Bronchial epithelial cell (primary cell): ENCODE measurements around the gene KCNJ12. TPM values are rescaled to one million over a fixed set of nuclear protein-coding genes. Genes with fewer than 3 reads are reported as not detected.

Experiments
- DNase-seq: peaks from one replicate; pipeline ENCODE4 v3.0.0-alpha.2; 2010; ENCODE audit warnings: low read depth
- FAIRE-seq: peaks from 2 replicates; lab custom pipeline; 2011; peaks lifted over from hg19 to GRCh38; lab: Jason Lieb, UNC
- H3K27me3 ChIP-seq: 2 replicates; pipeline ENCODE4 v1.5.1; 2011; ENCODE audit warnings: low read length; ENCODE audit not compliant: control insufficient read depth, insufficient read depth
- H3K36me3 ChIP-seq: 2 replicates; pipeline ENCODE4 v1.5.1; 2011; ENCODE audit warnings: low read length; ENCODE audit not compliant: control insufficient read depth, insufficient read depth
- H3K4me3 ChIP-seq: 2 replicates; pipeline ENCODE4 v1.5.1; 2011; ENCODE audit warnings: mild to moderate bottlenecking, low read depth, low read length, control low read depth
- total RNA-seq: library from RNA; depleted of rRNA; stranded (reverse); fragments of >200 nt; gene quantifications from 2 replicates; pipeline ENCODE4 v1.2.1, GENCODE V29; 2014
- TF ChIP-seq, protein P1 (sequence below): IDR thresholded peaks from 2 replicates; pipeline ENCODE4 v1.5.1; 2011; ENCODE audit warnings: mild to moderate bottlenecking, moderate library complexity, low read length, control low read depth, inconsistent platforms; ENCODE audit not compliant: insufficient read depth, severe bottlenecking

KCNJ12 gene
- total RNA-seq, 1 donor from 2014 or later: under 0.01 TPM

DNA sequence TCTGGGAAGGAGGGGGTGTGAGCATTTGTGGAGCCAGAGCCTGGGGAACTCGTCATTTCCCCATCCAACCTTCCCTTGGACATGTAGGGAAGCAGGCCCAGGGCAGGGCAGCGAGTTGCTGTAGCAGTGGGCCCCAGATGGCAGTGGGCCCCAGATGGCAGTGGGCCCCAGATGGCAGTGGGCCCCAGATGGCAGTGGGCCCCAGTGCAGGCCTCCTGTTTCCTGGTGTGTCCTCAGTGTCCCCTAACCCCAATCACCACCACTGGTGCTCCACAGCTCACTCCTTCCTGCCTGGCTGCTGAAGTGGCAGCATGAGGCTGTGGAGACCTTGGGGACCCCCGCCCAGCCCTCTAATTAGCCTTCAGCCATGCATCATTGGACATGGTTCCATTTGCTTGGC lies 4.5 kb downstream of the KCNJ12 start:
- Histone ChIP-seq H3K4me3 (no peak overlapping the region), H3K27me3 (peaks cover 20% of the 10 kb centered on the region), H3K36me3 (no peaks in the 10 kb centered on the region)
- FAIRE-seq: no peak
- TF ChIP-seq, protein P1, sequence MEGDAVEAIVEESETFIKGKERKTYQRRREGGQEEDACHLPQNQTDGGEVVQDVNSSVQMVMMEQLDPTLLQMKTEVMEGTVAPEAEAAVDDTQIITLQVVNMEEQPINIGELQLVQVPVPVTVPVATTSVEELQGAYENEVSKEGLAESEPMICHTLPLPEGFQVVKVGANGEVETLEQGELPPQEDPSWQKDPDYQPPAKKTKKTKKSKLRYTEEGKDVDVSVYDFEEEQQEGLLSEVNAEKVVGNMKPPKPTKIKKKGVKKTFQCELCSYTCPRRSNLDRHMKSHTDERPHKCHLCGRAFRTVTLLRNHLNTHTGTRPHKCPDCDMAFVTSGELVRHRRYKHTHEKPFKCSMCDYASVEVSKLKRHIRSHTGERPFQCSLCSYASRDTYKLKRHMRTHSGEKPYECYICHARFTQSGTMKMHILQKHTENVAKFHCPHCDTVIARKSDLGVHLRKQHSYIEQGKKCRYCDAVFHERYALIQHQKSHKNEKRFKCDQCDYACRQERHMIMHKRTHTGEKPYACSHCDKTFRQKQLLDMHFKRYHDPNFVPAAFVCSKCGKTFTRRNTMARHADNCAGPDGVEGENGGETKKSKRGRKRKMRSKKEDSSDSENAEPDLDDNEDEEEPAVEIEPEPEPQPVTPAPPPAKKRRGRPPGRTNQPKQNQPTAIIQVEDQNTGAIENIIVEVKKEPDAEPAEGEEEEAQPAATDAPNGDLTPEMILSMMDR: no peak
- DNase-seq: no peak

DNA sequence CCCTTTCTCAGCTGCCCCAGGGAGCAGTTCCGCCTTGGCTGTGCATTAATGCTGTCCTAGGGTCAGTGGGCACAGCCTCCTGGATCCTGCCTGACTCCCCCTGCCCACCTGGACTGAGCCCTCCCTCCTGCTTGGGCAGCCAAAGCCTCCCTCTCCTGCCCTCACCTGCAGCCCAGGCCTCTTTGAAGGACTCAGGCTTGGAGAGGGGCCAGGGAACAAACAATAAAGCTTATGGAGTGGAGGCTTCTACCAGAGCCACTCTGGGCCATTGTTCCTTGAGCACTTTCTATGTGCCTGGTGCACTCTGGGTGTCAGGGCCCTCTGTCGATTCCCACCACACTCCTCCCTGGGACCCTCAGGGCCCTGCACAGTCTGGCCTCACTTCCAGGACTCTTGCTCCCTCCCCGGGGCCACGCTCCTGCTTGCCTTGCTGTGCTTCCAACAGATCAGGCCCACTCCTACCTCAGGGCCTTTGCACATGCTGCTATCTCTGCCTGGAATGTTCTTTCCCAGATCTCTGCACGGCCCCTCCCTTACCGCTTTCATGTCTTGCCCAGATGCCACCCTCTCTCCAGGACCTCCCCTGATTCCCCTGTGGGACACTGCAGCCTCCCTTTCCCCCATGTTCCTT lies 5.0 kb downstream of the KCNJ12 start:
- no peak for FAIRE-seq
- Histone ChIP-seq H3K4me3 (no peak overlapping the region), H3K36me3 (no peaks in the 10 kb centered on the region), H3K27me3 (peaks cover 19% of the 10 kb centered on the region)
- no peak for DNase-seq
- TF ChIP-seq, protein P1: no peak

DNA sequence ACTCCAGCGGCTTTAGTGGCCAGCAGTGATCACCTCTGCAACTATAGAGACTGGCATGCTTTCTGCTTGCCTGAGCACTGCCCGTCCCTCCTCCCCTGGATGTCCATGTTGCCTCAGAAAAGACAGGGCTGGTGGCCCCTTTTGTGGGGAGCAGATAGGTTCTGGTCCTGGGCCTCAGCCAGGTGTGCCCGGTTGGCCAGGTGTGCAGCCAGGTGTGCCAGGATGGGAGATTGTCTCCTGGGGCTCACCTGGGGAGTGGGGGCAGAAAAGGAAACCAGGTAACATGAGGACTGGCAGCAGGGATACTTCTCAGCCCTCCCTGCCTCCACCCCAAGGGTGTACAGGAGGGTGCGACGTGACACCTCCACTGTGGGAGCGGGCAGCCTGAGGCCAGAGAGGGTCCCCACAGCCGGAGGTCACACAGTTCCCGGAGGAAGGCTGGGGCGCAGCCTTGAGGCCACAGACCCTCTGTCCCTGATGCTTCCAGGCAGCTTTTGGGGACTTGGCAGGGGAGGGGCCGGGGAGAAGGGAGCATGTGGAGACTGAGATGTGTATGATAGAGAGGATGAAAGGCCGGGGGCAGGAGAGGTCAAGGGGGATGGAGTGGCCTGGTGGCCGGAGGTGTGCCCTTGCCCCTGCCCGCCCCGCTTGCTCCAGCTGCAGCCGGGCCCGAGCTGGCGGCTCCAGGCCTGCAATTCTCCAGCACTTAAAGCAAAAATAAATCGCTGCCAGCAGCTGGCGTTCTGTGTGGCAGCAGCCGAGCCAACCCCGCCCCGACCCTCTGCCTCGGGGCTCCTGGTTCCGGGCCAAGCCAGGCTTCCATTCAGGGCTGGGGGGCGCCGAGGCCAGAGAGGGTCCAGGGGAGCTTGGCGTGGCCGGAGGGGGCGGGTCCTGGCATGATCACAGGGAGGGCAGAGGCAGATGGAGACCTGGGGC lies 6.7 kb downstream of the KCNJ12 start:
- peaks cover 12% of the 10 kb centered on the region for H3K27me3 ChIP-seq
- H3K4me3 ChIP-seq: no peak overlapping the region
- TF ChIP-seq, protein P1: no peak
- DNase-seq (no peak), FAIRE-seq (no peak)
- H3K36me3 ChIP-seq: no peaks in the 10 kb centered on the region

DNA sequence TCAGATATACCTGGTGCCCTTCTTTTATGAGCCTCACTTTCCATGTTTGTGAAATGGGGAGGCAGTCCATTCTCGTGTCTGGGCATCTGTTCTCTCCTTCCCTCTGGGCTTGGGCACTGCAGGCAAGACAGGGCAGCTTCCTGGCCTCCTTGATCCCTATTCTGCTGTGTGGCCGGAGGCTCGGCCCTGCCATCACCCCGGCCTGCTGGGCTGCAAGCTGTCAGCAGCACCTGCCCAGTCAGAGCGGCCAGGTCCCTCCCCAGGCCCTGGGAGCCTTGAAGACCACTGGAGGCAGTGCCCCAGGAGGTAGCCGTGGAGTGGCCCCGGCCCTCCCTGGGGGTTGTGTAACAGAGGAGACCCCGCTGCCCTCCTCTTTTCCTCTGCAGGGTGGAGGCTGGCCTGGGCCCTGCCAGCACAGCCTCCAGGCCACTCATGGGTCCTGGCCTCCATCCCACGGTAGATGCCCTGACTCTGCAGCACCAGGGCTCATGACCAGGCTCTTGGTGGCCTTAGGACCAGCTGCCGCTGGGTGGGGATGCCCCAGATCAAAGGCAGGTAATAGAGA lies 9.2 kb downstream of the KCNJ12 start:
- peaks cover 6% of the 10 kb centered on the region for H3K27me3 ChIP-seq
- no peaks in the 10 kb centered on the region for H3K36me3 ChIP-seq
- FAIRE-seq: no peak
- DNase-seq: no peak
- H3K4me3 ChIP-seq: no peak overlapping the region
- TF ChIP-seq, protein P1: no peak

DNA sequence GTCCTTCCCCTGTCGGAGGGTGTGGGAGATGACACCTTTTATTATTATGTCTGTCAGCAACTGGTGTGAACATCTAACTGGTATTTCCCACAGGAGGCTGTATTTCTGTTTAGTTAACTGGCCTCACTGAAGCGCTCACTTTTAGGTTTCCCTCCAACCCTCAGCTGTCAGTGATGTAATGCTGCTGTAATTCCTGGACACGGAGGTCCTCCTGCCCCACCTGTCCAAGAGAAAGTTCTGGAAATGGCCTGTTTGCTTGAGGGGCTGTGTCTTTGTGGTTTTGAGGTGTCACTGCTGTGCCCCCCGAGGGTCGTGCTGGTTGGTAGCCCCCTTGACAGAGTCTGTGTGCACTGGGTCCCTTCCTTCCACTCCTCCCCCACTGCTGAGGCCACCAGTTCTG lies 11.5 kb downstream of the KCNJ12 start:
- no peak for DNase-seq
- TF ChIP-seq, protein P1: no peak
- Histone ChIP-seq H3K36me3 (no peaks in the 10 kb centered on the region), H3K27me3 (peaks cover 10% of the 10 kb centered on the region), H3K4me3 (no peak overlapping the region)
- no peak for FAIRE-seq
